Measurements from ENCODE around the gene SH2D3C. TPM values are rescaled to one million over a fixed set of nuclear protein-coding genes. Genes with fewer than 3 reads are reported as not detected.

The SH2D3C gene
- total and polyA plus RNA-seq, 9 of the 15 experiments (the other 6 are each of a cell fraction or from before 2014, with no cell fraction given): 0.03 to 1.2 (median 0.22) TPM; not detected in 1

DNA sequence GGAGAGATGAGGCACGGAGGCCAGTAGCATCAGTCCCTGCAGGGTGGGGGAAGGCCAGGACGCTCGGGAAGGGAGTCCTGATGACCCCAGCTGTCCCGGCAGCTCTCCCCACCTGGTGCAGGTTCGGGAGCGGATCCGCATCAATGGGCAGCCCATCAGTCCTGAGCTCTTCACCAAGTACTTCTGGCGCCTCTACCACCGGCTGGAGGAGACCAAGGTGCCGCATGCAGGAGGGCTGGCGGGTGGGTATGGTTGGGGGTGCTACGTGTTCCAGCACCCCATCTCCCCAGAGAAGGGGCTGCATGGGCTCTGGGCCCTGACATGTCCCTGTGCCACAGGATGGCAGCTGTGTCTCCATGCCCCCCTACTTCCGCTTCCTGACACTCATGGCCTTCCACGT is 28.4 kb upstream of the SH2D3C start:
- WGBS (ENCODE audit: insufficient coverage, low coverage, missing lambda C conversion rate): 98% methylated on average over 14 of the region's 14 CpGs
- DNase-seq (ENCODE audit: extremely low read depth in 1 of 4, low spot score in 3 of 4) (no peak), FAIRE-seq (no peak), ATAC-seq (no peak)
- Histone ChIP-seq H3K79me2 (ENCODE audit: control insufficient read depth, insufficient read depth, low read length) (peaks cover 24% of the 10 kb centered on the region), H3K4me1 (replicated peaks in 1 of 2; ENCODE audit: control insufficient read depth in 2 of 2, insufficient read depth in 2 of 2, low read length in 2 of 2) (peaks cover 27 to 52% of the 10 kb centered on the region in 2 experiments), H3K36me3 (ENCODE audit: control insufficient read depth, insufficient read depth, low read length) (peaks cover 69% of the 10 kb centered on the region), H3K4me3 (no peak overlapping the region), H3K9me3 (replicated peaks; ENCODE audit: control insufficient read depth, insufficient read depth, low read depth, low read length) (no peaks in the 10 kb centered on the region), H4K20me1 (replicated peaks; ENCODE audit: control insufficient read depth, insufficient read depth, low read length) (peaks cover 7% of the 10 kb centered on the region), H3K9ac (ENCODE audit: insufficient read depth in 1 of 2, low read depth in 2 of 2, low read length in 2 of 2) (no peak overlapping the region), H3K27me3 (ENCODE audit: control insufficient read depth in 2 of 2, insufficient read depth in 2 of 2, low read length in 2 of 2) (no peaks in the 10 kb centered on the region), H2AFZ (ENCODE audit: low read depth, low read length) (no peak overlapping the region), H3K27ac (ENCODE audit: extremely low read depth, low read depth, low read length) (no peak overlapping the region), H3K9me1 (ENCODE audit: control insufficient read depth, insufficient read depth, low read length) (peaks cover 2% of the 10 kb centered on the region), H3K4me2 (ENCODE audit: insufficient read depth, low read length) (no peak overlapping the region)
- intact Hi-C loops (cut with micrococcal nuclease): no loop called here
- no TSS peak for BruUV-seq (replicated peaks)
- CTCF ChIA-PET (ENCODE audit: low intra/inter-chr PET ratio): no interaction called here
- POLR2A ChIA-PET: no interaction called here
- in situ Hi-C loops (cut with MboI): loop anchor here (5.0 kb wide), 1 partner anchor 65 kb away; no protein-coding TSS in a partner anchor
- TF ChIP-seq ZNF143 (CRISPR knock-in tag; IDR thresholded peaks at IDR 0.05) (no peak), SAFB (IDR thresholded peaks at IDR 0.05; ENCODE audit: borderline replicate concordance, low read depth, low read length) (no peak)
- TF ChIP-seq, protein P1, sequence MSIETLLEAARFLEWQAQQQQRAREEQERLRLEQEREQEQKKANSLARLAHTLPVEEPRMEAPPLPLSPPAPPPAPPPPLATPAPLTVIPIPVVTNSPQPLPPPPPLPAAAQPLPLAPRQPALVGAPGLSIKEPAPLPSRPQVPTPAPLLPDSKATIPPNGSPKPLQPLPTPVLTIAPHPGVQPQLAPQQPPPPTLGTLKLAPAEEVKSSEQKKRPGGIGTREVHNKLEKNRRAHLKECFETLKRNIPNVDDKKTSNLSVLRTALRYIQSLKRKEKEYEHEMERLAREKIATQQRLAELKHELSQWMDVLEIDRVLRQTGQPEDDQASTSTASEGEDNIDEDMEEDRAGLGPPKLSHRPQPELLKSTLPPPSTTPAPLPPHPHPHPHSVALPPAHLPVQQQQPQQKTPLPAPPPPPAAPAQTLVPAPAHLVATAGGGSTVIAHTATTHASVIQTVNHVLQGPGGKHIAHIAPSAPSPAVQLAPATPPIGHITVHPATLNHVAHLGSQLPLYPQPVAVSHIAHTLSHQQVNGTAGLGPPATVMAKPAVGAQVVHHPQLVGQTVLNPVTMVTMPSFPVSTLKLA (conservative IDR thresholded peaks at IDR 0.05): no peak
- TF ChIP-seq, protein P2, sequence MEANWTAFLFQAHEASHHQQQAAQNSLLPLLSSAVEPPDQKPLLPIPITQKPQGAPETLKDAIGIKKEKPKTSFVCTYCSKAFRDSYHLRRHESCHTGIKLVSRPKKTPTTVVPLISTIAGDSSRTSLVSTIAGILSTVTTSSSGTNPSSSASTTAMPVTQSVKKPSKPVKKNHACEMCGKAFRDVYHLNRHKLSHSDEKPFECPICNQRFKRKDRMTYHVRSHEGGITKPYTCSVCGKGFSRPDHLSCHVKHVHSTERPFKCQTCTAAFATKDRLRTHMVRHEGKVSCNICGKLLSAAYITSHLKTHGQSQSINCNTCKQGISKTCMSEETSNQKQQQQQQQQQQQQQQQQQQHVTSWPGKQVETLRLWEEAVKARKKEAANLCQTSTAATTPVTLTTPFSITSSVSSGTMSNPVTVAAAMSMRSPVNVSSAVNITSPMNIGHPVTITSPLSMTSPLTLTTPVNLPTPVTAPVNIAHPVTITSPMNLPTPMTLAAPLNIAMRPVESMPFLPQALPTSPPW (CRISPR knock-in tag; IDR thresholded peaks at IDR 0.05): no peak
- TF ChIP-seq, protein P3, sequence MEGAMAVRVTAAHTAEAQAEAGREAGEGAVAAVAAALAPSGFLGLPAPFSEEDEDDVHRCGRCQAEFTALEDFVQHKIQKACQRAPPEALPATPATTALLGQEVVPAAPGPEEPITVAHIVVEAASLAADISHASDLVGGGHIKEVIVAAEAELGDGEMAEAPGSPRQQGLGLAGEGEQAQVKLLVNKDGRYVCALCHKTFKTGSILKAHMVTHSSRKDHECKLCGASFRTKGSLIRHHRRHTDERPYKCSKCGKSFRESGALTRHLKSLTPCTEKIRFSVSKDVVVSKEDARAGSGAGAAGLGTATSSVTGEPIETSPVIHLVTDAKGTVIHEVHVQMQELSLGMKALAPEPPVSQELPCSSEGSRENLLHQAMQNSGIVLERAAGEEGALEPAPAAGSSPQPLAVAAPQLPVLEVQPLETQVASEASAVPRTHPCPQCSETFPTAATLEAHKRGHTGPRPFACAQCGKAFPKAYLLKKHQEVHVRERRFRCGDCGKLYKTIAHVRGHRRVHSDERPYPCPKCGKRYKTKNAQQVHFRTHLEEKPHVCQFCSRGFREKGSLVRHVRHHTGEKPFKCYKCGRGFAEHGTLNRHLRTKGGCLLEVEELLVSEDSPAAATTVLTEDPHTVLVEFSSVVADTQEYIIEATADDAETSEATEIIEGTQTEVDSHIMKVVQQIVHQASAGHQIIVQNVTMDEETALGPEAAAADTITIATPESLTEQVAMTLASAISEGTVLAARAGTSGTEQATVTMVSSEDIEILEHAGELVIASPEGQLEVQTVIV (CRISPR knock-in tag; IDR thresholded peaks at IDR 0.05; ENCODE audit: borderline replicate concordance): no peak

Data from K562 (cell line).